ENCODE data around the gene ADAMTSL3. TPM values are rescaled to one million over a fixed set of nuclear protein-coding genes. Genes with fewer than 3 reads are reported as not detected.

ADAMTSL3 gene
- total RNA-seq, 6 experiments from 2014 or later = not detected

DNA sequence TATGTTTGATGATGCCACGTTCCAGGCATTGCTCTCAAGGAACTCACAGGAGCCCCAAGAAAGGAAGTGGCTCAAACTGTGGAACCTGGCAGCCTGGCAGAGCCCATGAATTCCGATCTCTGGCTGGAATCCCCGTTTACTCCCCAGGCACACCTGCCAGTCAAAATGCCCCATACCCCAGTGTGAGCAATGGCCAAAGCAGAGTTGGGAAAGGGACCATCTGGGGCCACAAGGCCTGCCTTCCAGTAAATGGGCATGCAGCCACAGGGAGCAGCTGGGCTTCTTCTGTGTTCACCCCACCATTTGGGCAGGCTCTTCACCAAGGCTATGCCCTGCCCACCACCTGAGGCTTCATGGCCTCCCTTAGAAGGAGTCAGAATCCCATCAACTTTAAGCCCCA is 324.7 kb downstream of the ADAMTSL3 start:
- TF ChIP-seq, protein P1, sequence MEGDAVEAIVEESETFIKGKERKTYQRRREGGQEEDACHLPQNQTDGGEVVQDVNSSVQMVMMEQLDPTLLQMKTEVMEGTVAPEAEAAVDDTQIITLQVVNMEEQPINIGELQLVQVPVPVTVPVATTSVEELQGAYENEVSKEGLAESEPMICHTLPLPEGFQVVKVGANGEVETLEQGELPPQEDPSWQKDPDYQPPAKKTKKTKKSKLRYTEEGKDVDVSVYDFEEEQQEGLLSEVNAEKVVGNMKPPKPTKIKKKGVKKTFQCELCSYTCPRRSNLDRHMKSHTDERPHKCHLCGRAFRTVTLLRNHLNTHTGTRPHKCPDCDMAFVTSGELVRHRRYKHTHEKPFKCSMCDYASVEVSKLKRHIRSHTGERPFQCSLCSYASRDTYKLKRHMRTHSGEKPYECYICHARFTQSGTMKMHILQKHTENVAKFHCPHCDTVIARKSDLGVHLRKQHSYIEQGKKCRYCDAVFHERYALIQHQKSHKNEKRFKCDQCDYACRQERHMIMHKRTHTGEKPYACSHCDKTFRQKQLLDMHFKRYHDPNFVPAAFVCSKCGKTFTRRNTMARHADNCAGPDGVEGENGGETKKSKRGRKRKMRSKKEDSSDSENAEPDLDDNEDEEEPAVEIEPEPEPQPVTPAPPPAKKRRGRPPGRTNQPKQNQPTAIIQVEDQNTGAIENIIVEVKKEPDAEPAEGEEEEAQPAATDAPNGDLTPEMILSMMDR (IDR thresholded peaks at IDR 0.05) = no peak
- Mint-ChIP-seq H3K4me1 (ENCODE audit: low read depth) (no peaks in the 10 kb centered on the region), H3K36me3 (ENCODE audit: low read depth) (peaks cover 10% of the 10 kb centered on the region; the same call in 1 of the 2 replicates), H3K27me3 (ENCODE audit: insufficient read depth) (no peaks in the 10 kb centered on the region; the same call in none of the 2 replicates), H3K27ac (no peak overlapping the region), H3K9me3 (peaks cover 59% of the 10 kb centered on the region), H3K4me3 (no peak overlapping the region)
- DNase-seq = no peak

DNA sequence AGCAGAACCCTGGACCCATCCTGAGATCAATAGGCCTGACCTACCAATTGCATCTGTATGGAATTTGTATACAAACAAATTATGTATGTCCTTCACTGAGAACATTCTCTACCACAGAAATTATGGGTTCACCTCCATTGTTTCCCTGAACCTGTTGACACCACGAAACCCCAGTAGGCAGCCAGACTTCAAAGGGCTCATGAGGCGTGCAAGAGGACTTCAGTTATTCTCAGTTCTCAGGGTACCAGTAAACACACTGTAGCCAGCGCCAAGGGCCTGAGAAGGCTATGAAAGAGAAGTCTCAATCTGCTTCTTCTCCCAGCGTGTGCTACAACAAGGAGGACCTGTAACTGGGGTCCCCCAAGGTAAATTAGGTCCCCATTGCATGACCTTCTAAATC is 326.7 kb downstream of the ADAMTSL3 start:
- no peaks in the 10 kb centered on the region for H3K4me1 Mint-ChIP-seq (ENCODE audit: low read depth)
- peaks cover 54% of the 10 kb centered on the region for H3K9me3 Mint-ChIP-seq
- H3K4me3 Mint-ChIP-seq = no peak overlapping the region
- H3K27me3 Mint-ChIP-seq (ENCODE audit: insufficient read depth) = no peaks in the 10 kb centered on the region; the same call in 1 of the 2 replicates
- no peak for DNase-seq
- no peak overlapping the region for H3K27ac Mint-ChIP-seq
- TF ChIP-seq, protein P1 (IDR thresholded peaks at IDR 0.05) = no peak
- H3K36me3 Mint-ChIP-seq (ENCODE audit: low read depth) = peaks cover 4% of the 10 kb centered on the region; the same call in 1 of the 2 replicates

DNA sequence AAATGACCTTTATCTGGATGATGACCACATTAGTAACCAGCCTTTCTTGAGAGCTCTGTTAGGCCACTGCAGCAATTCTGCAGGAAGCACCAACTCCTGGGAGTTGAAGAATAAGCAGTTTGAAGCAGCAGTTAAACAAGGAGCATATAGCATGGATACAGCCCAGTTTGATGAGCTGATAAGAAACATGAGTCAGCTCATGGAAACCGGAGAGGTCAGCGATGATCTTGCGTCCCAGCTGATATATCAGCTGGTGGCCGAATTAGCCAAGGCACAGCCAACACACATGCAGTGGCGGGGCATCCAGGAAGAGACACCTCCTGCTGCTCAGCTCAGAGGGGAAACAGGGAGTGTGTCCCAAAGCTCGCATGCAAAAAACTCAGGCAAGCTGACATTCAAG is 328.8 kb downstream of the ADAMTSL3 start:
- DNase-seq = no peak
- H3K4me3 Mint-ChIP-seq = no peak overlapping the region
- no peak overlapping the region for H3K27ac Mint-ChIP-seq
- no peaks in the 10 kb centered on the region; the same call in 1 of the 2 replicates for H3K27me3 Mint-ChIP-seq (ENCODE audit: insufficient read depth)
- H3K36me3 Mint-ChIP-seq (ENCODE audit: low read depth) = no peaks in the 10 kb centered on the region
- TF ChIP-seq, protein P1 (IDR thresholded peaks at IDR 0.05) = no peak
- H3K4me1 Mint-ChIP-seq (ENCODE audit: low read depth) = no peaks in the 10 kb centered on the region
- H3K9me3 Mint-ChIP-seq = peaks cover 35% of the 10 kb centered on the region

DNA sequence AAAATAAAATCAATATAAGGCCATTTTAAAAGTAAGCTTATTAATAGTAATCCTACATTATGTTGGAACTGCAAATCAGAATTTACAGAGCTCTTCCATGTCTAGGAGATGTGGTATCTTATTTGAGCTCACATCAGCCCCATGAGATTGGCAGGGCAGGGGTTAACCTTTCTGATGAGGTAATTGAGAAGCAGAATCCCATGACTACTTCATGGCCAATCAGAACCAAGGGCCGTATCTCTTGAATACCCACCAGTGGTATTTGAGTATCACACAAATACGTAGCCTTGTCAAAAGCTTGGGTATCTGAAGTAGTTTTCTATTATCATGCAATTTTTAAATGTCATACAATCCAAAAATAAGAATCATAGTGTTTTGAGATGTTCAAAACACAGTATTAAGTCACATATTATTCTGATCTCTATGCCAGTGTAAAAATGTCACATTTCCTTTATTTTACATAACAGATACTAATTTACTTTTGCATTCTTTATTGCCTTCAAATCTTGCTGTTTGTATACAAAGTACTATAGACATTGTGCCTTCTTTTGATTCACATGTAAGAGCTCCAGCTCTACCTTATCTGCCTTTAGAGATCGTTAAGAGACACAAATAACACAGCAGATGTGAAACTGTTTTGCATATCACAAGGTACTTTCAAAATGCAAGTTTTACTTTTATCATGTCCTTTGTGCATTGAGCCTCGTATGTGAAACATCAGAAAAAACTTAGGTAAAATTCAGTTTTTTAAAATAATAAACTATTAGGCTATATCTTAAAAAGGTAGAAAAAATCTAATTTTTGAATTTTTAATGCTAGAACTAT is 329.9 kb downstream of the ADAMTSL3 start:
- no peak overlapping the region for H3K27ac Mint-ChIP-seq
- H3K9me3 Mint-ChIP-seq = peaks cover 29% of the 10 kb centered on the region
- H3K4me3 Mint-ChIP-seq = no peak overlapping the region
- H3K27me3 Mint-ChIP-seq (ENCODE audit: insufficient read depth) = no peaks in the 10 kb centered on the region; the same call in 1 of the 2 replicates
- H3K36me3 Mint-ChIP-seq (ENCODE audit: low read depth) = no peaks in the 10 kb centered on the region
- TF ChIP-seq, protein P1 (IDR thresholded peaks at IDR 0.05) = no peak
- DNase-seq = no peak
- H3K4me1 Mint-ChIP-seq (ENCODE audit: low read depth) = no peaks in the 10 kb centered on the region

DNA sequence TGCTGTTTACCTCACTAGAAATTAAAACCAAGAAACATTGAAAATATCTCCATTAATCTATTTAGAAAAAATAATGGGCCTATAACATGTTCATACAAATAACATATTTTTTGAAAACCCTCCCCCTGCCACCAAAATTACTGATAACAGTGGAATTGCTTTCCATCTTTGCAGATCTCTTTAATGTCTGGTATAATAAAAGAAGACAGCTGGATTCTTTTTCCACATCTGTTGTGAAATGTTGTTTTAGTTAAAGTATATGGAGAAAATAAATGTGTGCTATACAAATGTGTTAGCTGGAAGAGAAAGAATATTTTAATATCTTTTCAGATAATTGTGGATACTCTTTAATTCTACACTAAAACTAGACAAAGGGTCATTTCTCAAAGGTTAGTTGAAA is 330.7 kb downstream of the ADAMTSL3 start:
- H3K27me3 Mint-ChIP-seq (ENCODE audit: insufficient read depth) = no peaks in the 10 kb centered on the region; the same call in 1 of the 2 replicates
- no peaks in the 10 kb centered on the region for H3K4me1 Mint-ChIP-seq (ENCODE audit: low read depth)
- H3K9me3 Mint-ChIP-seq = peaks cover 24% of the 10 kb centered on the region
- no peak overlapping the region for H3K4me3 Mint-ChIP-seq
- TF ChIP-seq, protein P1 (IDR thresholded peaks at IDR 0.05) = no peak
- DNase-seq = no peak
- H3K36me3 Mint-ChIP-seq (ENCODE audit: low read depth) = no peaks in the 10 kb centered on the region
- H3K27ac Mint-ChIP-seq = no peak overlapping the region

Data from HFFc6 (cell line).